Activated B cell treated with CpG ODN at 0.5 μM for 24 hours (primary cell): ENCODE data around the gene PARP8. TPM values are rescaled to one million over a fixed set of nuclear protein-coding genes. Genes with fewer than 3 reads are reported as not detected.

Experiments
- ATAC-seq: fragments of 200-7000 bp; cut with Tn5 transposase; one replicate; pipeline ENCODE4 v1.10.0; 2021; ENCODE audit warnings: low read depth, mild to moderate bottlenecking, moderate library complexity
- CTCF ChIA-PET: fragments of 350-600 bp; sonication (Branson Sonifier 250); formaldehyde crosslinking; loops from one replicate; lab custom pipeline; 2021; ENCODE audit warnings: antibody characterized with exemption; lab: Charles Lee
- POLR2A ChIA-PET: fragments of 350-600 bp; sonication (Branson Sonifier 250); formaldehyde crosslinking; loops from one replicate; lab custom pipeline; 2021; ENCODE audit warnings: antibody characterized with exemption; lab: Charles Lee
- DNase-seq: peaks from one replicate; pipeline ENCODE4 v3.0.0; 2022
- H3K27ac Mint-ChIP-seq: one replicate; pipeline ENCODE4 v1.8.0; 2020; ENCODE audit warnings: mixed read lengths
- H3K27me3 Mint-ChIP-seq: one replicate; pipeline ENCODE4 v1.8.0; 2021; ENCODE audit warnings: mixed read lengths
- H3K36me3 Mint-ChIP-seq: one replicate; pipeline ENCODE4 v1.8.0; 2021; ENCODE audit warnings: low read depth, mixed read lengths
- H3K4me1 Mint-ChIP-seq: one replicate; pipeline ENCODE4 v1.8.0; 2021; ENCODE audit warnings: mixed read lengths
- H3K4me3 Mint-ChIP-seq: one replicate; pipeline ENCODE4 v1.8.0; 2020; ENCODE audit warnings: mild to moderate bottlenecking, mixed read lengths
- H3K9me3 Mint-ChIP-seq: one replicate; pipeline ENCODE4 v1.8.0; 2020; ENCODE audit warnings: mixed read lengths
- CTCF ChIP-seq: fragments of 200-600 bp; IDR thresholded peaks from one replicate; pipeline ENCODE4 v1.8.0; 2022; ENCODE audit warnings: antibody characterized with exemption, mild to moderate bottlenecking
- intact Hi-C: fragments of 100-400 bp; cut with micrococcal nuclease; formaldehyde crosslinking; loops from one replicate; pipeline ENCODE4 v1.15.1; 2024
- total RNA-seq: library from RNA; stranded (reverse); gene quantifications from 2 replicates; pipeline ENCODE4 v1.2.3, GENCODE V29; 2022

PARP8 gene
- total RNA-seq, 1 donor from 2014 or later = 56.0 TPM

- Mint-ChIP-seq H3K4me1 (peaks cover 62% of the 10 kb centered on the region), H3K27ac (no peak overlapping the region), H3K9me3 (no peaks in the 10 kb centered on the region), H3K27me3 (no peaks in the 10 kb centered on the region), H3K36me3 (peaks cover 4% of the 10 kb centered on the region), H3K4me3 (no peak overlapping the region)
- ChIA-PET CTCF (no interaction called here), POLR2A (interaction anchor here (0.6 kb wide), 1 partner anchor 57 kb away, joined by 9 read pairs; no protein-coding TSS in a partner anchor)
- ATAC-seq = no peak
- DNase-seq = no peak
- intact Hi-C loops = no loop called here
- no peak for TF ChIP-seq CTCF
These were observed 57.8 kb downstream of the PARP8 start for GRCh38 chr5:50724262-50724661.

GRCh38 chr5:50725800-50726474, 59.5 kb downstream of the PARP8 start:
- intact Hi-C loops = loop anchor here (2.0 kb wide), 1 partner anchor 19 kb away; no protein-coding TSS in a partner anchor
- Mint-ChIP-seq H3K36me3 (no peaks in the 10 kb centered on the region), H3K4me3 (no peak overlapping the region), H3K27ac (no peak overlapping the region), H3K4me1 (peaks cover 61% of the 10 kb centered on the region), H3K27me3 (no peaks in the 10 kb centered on the region), H3K9me3 (peaks cover 2% of the 10 kb centered on the region)
- DNase-seq (no peak), ATAC-seq (no peak)
- ChIA-PET CTCF (no interaction called here), POLR2A (no interaction called here)
- no peak for TF ChIP-seq CTCF

GRCh38 chr5:50726475-50727148, 60.2 kb downstream of the PARP8 start:
- intact Hi-C loops = loop anchor here (2.0 kb wide), 1 partner anchor 18 kb away; no protein-coding TSS in a partner anchor
- H3K27me3 Mint-ChIP-seq = no peaks in the 10 kb centered on the region
- TF ChIP-seq CTCF = no peak
- H3K4me1 Mint-ChIP-seq = peaks cover 61% of the 10 kb centered on the region
- ChIA-PET CTCF (no interaction called here), POLR2A (no interaction called here)
- no peak for DNase-seq
- H3K4me3 Mint-ChIP-seq = no peak overlapping the region
- H3K36me3 Mint-ChIP-seq = peaks cover 3% of the 10 kb centered on the region
- no peak for ATAC-seq
- peaks cover 2% of the 10 kb centered on the region for H3K9me3 Mint-ChIP-seq
- H3K27ac Mint-ChIP-seq = peak overlapping the region; percentile 30

GRCh38 chr5:50727149-50727496, 60.7 kb downstream of the PARP8 start:
- Mint-ChIP-seq H3K9me3 (peaks cover 2% of the 10 kb centered on the region), H3K4me1 (peaks cover 60% of the 10 kb centered on the region)
- CTCF ChIA-PET = no interaction called here

More at GRCh38 chr5:50727149-50727496, 60.7 kb downstream of the PARP8 start:
- no peak overlapping the region for H3K27ac Mint-ChIP-seq
- no peak overlapping the region for H3K4me3 Mint-ChIP-seq
- no peak for TF ChIP-seq CTCF
- peaks cover 3% of the 10 kb centered on the region for H3K36me3 Mint-ChIP-seq
- POLR2A ChIA-PET = no interaction called here
- intact Hi-C loops = loop anchor here (2.0 kb wide), 1 partner anchor 18 kb away; no protein-coding TSS in a partner anchor
- DNase-seq = no peak
- no peak for ATAC-seq
- H3K27me3 Mint-ChIP-seq = no peaks in the 10 kb centered on the region
